GM23338 (cell line): ENCODE results near the gene AP1B1. TPM values are rescaled to one million over a fixed set of nuclear protein-coding genes. Genes with fewer than 3 reads are reported as not detected.

Experiments
- ATAC-seq: fragments of 200-7000 bp; cut with Tn5 transposase; 3 replicates; pipeline ENCODE4 v1.9.1; 2020
- DNase-seq: peaks from one replicate; pipeline ENCODE4 v3.0.0-alpha.2; 2015; ENCODE audit warnings: low spot score
- H2AFZ ChIP-seq: fragments of 200-600 bp; sonication (generic); 2 replicates; pipeline ENCODE4 v1.8.0; 2016; ENCODE audit warnings: antibody characterized with exemption, mild to moderate bottlenecking, moderate library complexity
- H3F3A ChIP-seq: fragments of 200-600 bp; sonication (generic); replicated peaks from 2 replicates; pipeline ENCODE4 v1.8.0; 2017; ENCODE audit warnings: antibody characterized with exemption, mixed run types, low read depth
- H3K27ac ChIP-seq: fragments of 200-600 bp; sonication (generic); 2 replicates; pipeline ENCODE4 v1.6.1; 2016; ENCODE audit warnings: low read depth
- H3K27me3 ChIP-seq: fragments of 200-600 bp; sonication (generic); 2 replicates; pipeline ENCODE4 v1.8.0; 2016; ENCODE audit warnings: mild to moderate bottlenecking, mixed run types, moderate library complexity; ENCODE audit not compliant: insufficient read depth
- H3K36me3 ChIP-seq: fragments of 200-600 bp; sonication (generic); 2 replicates; pipeline ENCODE4 v1.8.0; 2016; ENCODE audit warnings: mild to moderate bottlenecking; ENCODE audit not compliant: insufficient read depth
- H3K4me1 ChIP-seq: fragments of 200-600 bp; sonication (generic); 2 replicates; pipeline ENCODE4 v1.8.0; 2016; ENCODE audit warnings: mild to moderate bottlenecking, moderate library complexity; ENCODE audit not compliant: insufficient read depth
- H3K4me2 ChIP-seq: fragments of 200-600 bp; sonication (generic); 2 replicates; pipeline ENCODE4 v1.7.1; 2017; ENCODE audit warnings: mixed run types
- H3K4me3 ChIP-seq: fragments of 200-600 bp; sonication (generic); 2 replicates; pipeline ENCODE4 v1.6.1; 2016; ENCODE audit warnings: mixed run types
- H3K79me2 ChIP-seq: fragments of 200-600 bp; sonication (generic); replicated peaks from 2 replicates; pipeline ENCODE4 v1.8.0; 2017; ENCODE audit warnings: mild to moderate bottlenecking; ENCODE audit not compliant: insufficient read depth
- H3K9me2 ChIP-seq: fragments of 200-600 bp; sonication (generic); 2 replicates; pipeline ENCODE4 v1.8.0; 2017; ENCODE audit not compliant: insufficient read depth
- H4K20me1 ChIP-seq: fragments of 200-600 bp; sonication (generic); replicated peaks from 2 replicates; pipeline ENCODE4 v1.8.0; 2017; ENCODE audit warnings: mild to moderate bottlenecking; ENCODE audit not compliant: insufficient read depth
- H3K27ac Mint-ChIP-seq: 2 replicates; pipeline ENCODE4 v1.8.0; 2020; ENCODE audit warnings: inconsistent platforms, mild to moderate bottlenecking, moderate library complexity, mixed read lengths
- H3K27me3 Mint-ChIP-seq: 3 replicates; pipeline ENCODE4 v1.8.0; 2022; ENCODE audit warnings: low read depth, mild to moderate bottlenecking, moderate library complexity, mixed read lengths, inconsistent platforms; ENCODE audit not compliant: insufficient read depth, poor library complexity
- H3K36me3 Mint-ChIP-seq: 3 replicates; pipeline ENCODE4 v1.8.0; 2021; ENCODE audit warnings: low read depth, mild to moderate bottlenecking, inconsistent platforms, moderate library complexity, mixed read lengths
- H3K4me1 Mint-ChIP-seq: 3 replicates; pipeline ENCODE4 v1.8.0; 2020; ENCODE audit warnings: mild to moderate bottlenecking, inconsistent platforms, mixed read lengths
- H3K4me3 Mint-ChIP-seq: 3 replicates; pipeline ENCODE4 v1.8.0; 2021; ENCODE audit warnings: moderate library complexity, mild to moderate bottlenecking, inconsistent platforms, mixed read lengths
- H3K9me3 Mint-ChIP-seq: 3 replicates; pipeline ENCODE4 v1.8.0; 2020; ENCODE audit warnings: moderate library complexity, mild to moderate bottlenecking, inconsistent platforms, mixed read lengths
- CREB1 ChIP-seq: fragments of 250-450 bp; sonication (Bioruptor Pico); IDR thresholded peaks from 2 replicates; pipeline ENCODE4 v1.5.0; 2020; ENCODE audit warnings: low read depth, mild to moderate bottlenecking, moderate library complexity
- CTCF ChIP-seq, 2 experiments: fragments of 200-600 bp in 1 of 2; sonication (generic) in 1 of 2; conservative IDR thresholded peaks; 2 replicates each; pipeline versions ENCODE4 v1.5.1 to v1.6.1; 2016 to 2017; ENCODE audit warnings: antibody characterized with exemption in 2 of 2, low read depth in 2 of 2, mild to moderate bottlenecking in 2 of 2, moderate library complexity in 1 of 2
- ETS1 ChIP-seq: IDR thresholded peaks from 2 replicates; pipeline ENCODE4 v1.6.1; 2016; ENCODE audit warnings: antibody characterized with exemption
- EZH2 ChIP-seq: fragments of 200-600 bp; sonication (generic); IDR thresholded peaks from one replicate; pipeline ENCODE4 v1.8.0; 2017; ENCODE audit warnings: antibody characterized with exemption, mild to moderate bottlenecking, low read depth; ENCODE audit not compliant: unreplicated experiment
- EZH2phosphoT487 ChIP-seq: fragments of 200-600 bp; sonication (generic); IDR thresholded peaks from one replicate; pipeline ENCODE4 v1.8.1; 2018; ENCODE audit warnings: antibody characterized with exemption; ENCODE audit not compliant: unreplicated experiment
- JUNB ChIP-seq: IDR thresholded peaks from one replicate; pipeline ENCODE4 v1.6.1; 2016; ENCODE audit warnings: antibody characterized with exemption; ENCODE audit not compliant: unreplicated experiment
- NANOG ChIP-seq: IDR thresholded peaks from 2 replicates; pipeline ENCODE4 v1.6.1; 2016; ENCODE audit warnings: antibody characterized with exemption, borderline replicate concordance
- POLR2AphosphoS5 ChIP-seq: IDR thresholded peaks from 2 replicates; pipeline ENCODE4 v1.6.1; 2016; ENCODE audit warnings: antibody characterized with exemption, low read depth
- REST ChIP-seq: IDR thresholded peaks from one replicate; pipeline ENCODE4 v1.6.1; 2018; ENCODE audit warnings: antibody characterized with exemption; ENCODE audit not compliant: unreplicated experiment
- STAT1 ChIP-seq: IDR thresholded peaks from one replicate; pipeline ENCODE4 v1.6.1; 2016; ENCODE audit warnings: antibody characterized with exemption; ENCODE audit not compliant: unreplicated experiment
- ZNF114 ChIP-seq: fragments of 250-450 bp; sonication (Bioruptor Pico); IDR thresholded peaks from 2 replicates; pipeline ENCODE4 v1.5.0; 2020; ENCODE audit warnings: mild to moderate bottlenecking, moderate library complexity
- ZNF331 ChIP-seq: fragments of 250-450 bp; sonication (Bioruptor Pico); IDR thresholded peaks from 2 replicates; pipeline ENCODE4 v1.5.0; 2020; ENCODE audit warnings: low read depth, mild to moderate bottlenecking, moderate library complexity
- ZNF462 ChIP-seq: fragments of 250-450 bp; sonication (Bioruptor Pico); IDR thresholded peaks from 2 replicates; pipeline ENCODE4 v1.5.0; 2020; ENCODE audit warnings: mild to moderate bottlenecking, moderate library complexity
- polyA plus RNA-seq: library from polyadenylated mRNA; unstranded; fragments of >200 nt; fragmentation: Nextera tagmentation; extraction: Ambion mirVana; gene quantifications from 2 replicates; pipeline ENCODE4 v1.2.1, GENCODE V29; 2016
- total RNA-seq: library from RNA; depleted of rRNA; stranded (reverse); fragments of >200 nt; shearing (Covaris generic); gene quantifications from 2 replicates; pipeline ENCODE4 v1.2.3, GENCODE V29; 2014

AP1B1 gene
- total and polyA plus RNA-seq, 2 experiments from 2014 or later = 19.5 to 74.4 TPM

GRCh38 chr22:29351042-29351441, 37.3 kb downstream of the AP1B1 start:
- peaks cover 65% of the 10 kb centered on the region for H3K36me3 Mint-ChIP-seq
- no peaks in the 10 kb centered on the region for H3K9me3 Mint-ChIP-seq
- no peak for DNase-seq

More at GRCh38 chr22:29351042-29351441, 37.3 kb downstream of the AP1B1 start:
- ATAC-seq = no peak
- Mint-ChIP-seq H3K27ac (no peak overlapping the region), H3K4me3 (no peak overlapping the region), H3K4me1 (no peaks in the 10 kb centered on the region), H3K27me3 (peaks cover 2% of the 10 kb centered on the region)
- Histone ChIP-seq H3K79me2 (no peaks in the 10 kb centered on the region), H3K36me3 (peaks cover 15% of the 10 kb centered on the region), H4K20me1 (peaks cover 3% of the 10 kb centered on the region; the same call in 1 of the 2 replicates), H3F3A (no peaks in the 10 kb centered on the region), H3K27ac (no peak overlapping the region), H2AFZ (no peak overlapping the region), H3K4me2 (no peak overlapping the region), H3K4me3 (no peak overlapping the region), H3K27me3 (no peaks in the 10 kb centered on the region), H3K9me2 (no peaks in the 10 kb centered on the region), H3K4me1 (no peaks in the 10 kb centered on the region)
- TF ChIP-seq EZH2phosphoT487 (no peak), ZNF462 (CRISPR knock-in tag) (no peak), EZH2 (no peak), CREB1 (CRISPR knock-in tag) (no peak), ETS1 (no peak), JUNB (no peak), ZNF331 (CRISPR knock-in tag) (no peak), NANOG (no peak), REST (no peak), POLR2AphosphoS5 (no peak), ZNF114 (CRISPR knock-in tag) (no peak), STAT1 (no peak), CTCF (conservative IDR thresholded peaks at IDR 0.05; ENCODE audit: low read depth in 2 of 2) (no peak)
